ENCODE data around the gene DIPK2A. TPM values are rescaled to one million over a fixed set of nuclear protein-coding genes. Genes with fewer than 3 reads are reported as not detected.
A peak's percentile ranks its signal among the peaks of the same experiment; 100 is the strongest.

Gene DIPK2A
- total and polyA plus RNA-seq, 2 of the 13 experiments (the other 11 are each of a cell fraction or from before 2014, with no cell fraction given): 5.8 to 8.0 TPM

GRCh38 chr3:143973259-143974021, 1.8 kb downstream of the DIPK2A start (continued):
- TF ChIP-seq ZNF878 (CRISPR knock-in tag; IDR thresholded peaks at IDR 0.05): 0 out of 2 replicates have a peak, but pooled peaks have one; percentile 37
- no peak for TF ChIP-seq RFX5 (IDR thresholded peaks at IDR 0.05; ENCODE audit: low read depth, low read length)
- 0 out of 2 replicates have a peak, but pooled peaks have one; percentile 6 for TF ChIP-seq PITX1 (CRISPR knock-in tag; IDR thresholded peaks at IDR 0.05)
- TF ChIP-seq ZNF543 (CRISPR knock-in tag; IDR thresholded peaks at IDR 0.05): no peak
- TF ChIP-seq ZMYM3 (CRISPR knock-in tag; IDR thresholded peaks at IDR 0.05): 0 out of 2 replicates have a peak, but pooled peaks have one; percentile 10
- TF ChIP-seq ATRX (CRISPR knock-in tag; IDR thresholded peaks at IDR 0.05; ENCODE audit: borderline replicate concordance): no peak
- peak; percentile 50 for TF ChIP-seq MED1 (CRISPR knock-in tag; IDR thresholded peaks at IDR 0.05)
- no peak for TF ChIP-seq ZNF101 (CRISPR knock-in tag; IDR thresholded peaks at IDR 0.05; ENCODE audit: borderline replicate concordance, low read depth)
- TF ChIP-seq SALL1 (CRISPR knock-in tag; IDR thresholded peaks at IDR 0.05): no peak; the same call in 1 of the 2 replicates
- no peak for TF ChIP-seq ZBTB42 (CRISPR knock-in tag; IDR thresholded peaks at IDR 0.05)
- 0 out of 2 replicates have a peak, but pooled peaks have one; percentile 34 for TF ChIP-seq DNMT3B (CRISPR knock-in tag; conservative IDR thresholded peaks at IDR 0.05)
- TF ChIP-seq HOMEZ (CRISPR knock-in tag; IDR thresholded peaks at IDR 0.05; ENCODE audit: low read depth): 0 out of 2 replicates have a peak, but pooled peaks have one; percentile 31
- TF ChIP-seq ZSCAN5A (CRISPR knock-in tag; IDR thresholded peaks at IDR 0.05; ENCODE audit: borderline replicate concordance): no peak
- no peak for TF ChIP-seq MAF1 (CRISPR knock-in tag; IDR thresholded peaks at IDR 0.05; ENCODE audit: borderline replicate concordance)
- no peak for TF ChIP-seq POLR2AphosphoS5 (IDR thresholded peaks at IDR 0.05; ENCODE audit: low read depth, low read length)
- no peak for TF ChIP-seq ZNF121 (CRISPR knock-in tag; IDR thresholded peaks at IDR 0.05)
- TF ChIP-seq HMGXB4 (CRISPR knock-in tag; IDR thresholded peaks at IDR 0.05; ENCODE audit: borderline replicate concordance in 1 of 2, low read depth in 1 of 2): peak in 1 of 2 experiments; percentile 43; a peak in 1 of 4 replicates
- TF ChIP-seq ARID2 (CRISPR knock-in tag; IDR thresholded peaks at IDR 0.05; ENCODE audit: borderline replicate concordance): no peak
- no peak for TF ChIP-seq CBX5 (CRISPR knock-in tag; IDR thresholded peaks at IDR 0.05; ENCODE audit: borderline replicate concordance)
- no peak for TF ChIP-seq ATM (IDR thresholded peaks at IDR 0.05; ENCODE audit: borderline replicate concordance)
- TF ChIP-seq CCDC6 (CRISPR knock-in tag; IDR thresholded peaks at IDR 0.05): peak; percentile 48; the same call in 1 of the 2 replicates
- TF ChIP-seq ZNF432 (CRISPR knock-in tag; IDR thresholded peaks at IDR 0.05; ENCODE audit: borderline replicate concordance): no peak
- TF ChIP-seq NFKBIZ (CRISPR knock-in tag; IDR thresholded peaks at IDR 0.05): no peak
- no peak for TF ChIP-seq JUN (CRISPR knock-in tag; IDR thresholded peaks at IDR 0.05)
- peak; percentile 45 for TF ChIP-seq ZNF781 (CRISPR knock-in tag; IDR thresholded peaks at IDR 0.05; ENCODE audit: borderline replicate concordance, not compliant biosample characterization)
- peak; percentile 31 for TF ChIP-seq FOSL2 (CRISPR knock-in tag; IDR thresholded peaks at IDR 0.05)

Measured in HepG2 (cell line).